Liver (tissue), 9 donors: ENCODE measurements around the gene DAP3. TPM values are rescaled to one million over a fixed set of nuclear protein-coding genes. Genes with fewer than 3 reads are reported as not detected.

Experiments used
- DNase-seq: peaks from one replicate; pipeline ENCODE4 v3.0.0-alpha.2; 2017; ENCODE audit warnings: low spot score
- H3K27ac ChIP-seq, 2 donors: one replicate each; pipeline ENCODE4 v1.7.0; 2013; ENCODE audit warnings: inconsistent platforms in 2 of 2, low read length in 2 of 2, control low read depth in 1 of 2, low read depth in 1 of 2, mild to moderate bottlenecking in 1 of 2
- H3K27me3 ChIP-seq, 4 donors: one replicate each; pipeline versions ENCODE4 v1.6.1 to v1.7.0; 2013; ENCODE audit warnings: low read length in 3 of 4, inconsistent platforms in 1 of 4, mild to moderate bottlenecking in 1 of 4, moderate library complexity in 1 of 4; ENCODE audit not compliant: control insufficient read depth in 4 of 4, insufficient read depth in 4 of 4
- H3K36me3 ChIP-seq, 4 donors: one replicate each; pipeline versions ENCODE4 v1.6.1 to v1.7.0; 2013; ENCODE audit warnings: low read length in 3 of 4, mild to moderate bottlenecking in 3 of 4, low read depth in 1 of 4, moderate library complexity in 1 of 4; ENCODE audit not compliant: control insufficient read depth in 4 of 4, insufficient read depth in 3 of 4
- H3K4me1 ChIP-seq, 4 donors: one replicate each; pipeline versions ENCODE4 v1.6.1 to v1.7.0; 2013; ENCODE audit warnings: low read length in 3 of 4, mild to moderate bottlenecking in 3 of 4, moderate library complexity in 1 of 4; ENCODE audit not compliant: control insufficient read depth in 4 of 4, insufficient read depth in 4 of 4
- H3K4me3 ChIP-seq, 3 donors: one replicate each; pipeline versions ENCODE4 v1.6.1 to v1.7.0; 2013; ENCODE audit warnings: low read length in 3 of 3, control low read depth in 1 of 3, low read depth in 1 of 3, mild to moderate bottlenecking in 1 of 3
- H3K9ac ChIP-seq, 2 donors: one replicate each; pipeline ENCODE4 v1.7.0; 2013; ENCODE audit warnings: low read length in 2 of 2, mild to moderate bottlenecking in 2 of 2, moderate library complexity in 2 of 2, control low read depth in 1 of 2, low read depth in 1 of 2
- H3K9me3 ChIP-seq, 4 donors: one replicate each; pipeline versions ENCODE4 v1.6.1 to v1.7.0; 2013; ENCODE audit warnings: low read length in 3 of 4; ENCODE audit not compliant: control insufficient read depth in 4 of 4
- ATF3 ChIP-seq: IDR thresholded peaks from 2 replicates; pipeline ENCODE4 v1.6.1; 2016; ENCODE audit warnings: antibody characterized with exemption
- CTCF ChIP-seq: fragments of 150-350 bp; IDR thresholded peaks from 2 replicates; pipeline ENCODE4 v1.5.1; 2017; ENCODE audit warnings: improper control_type of control experiment, low read depth, low read length; ENCODE audit not compliant: missing input control
- EGR1 ChIP-seq, 2 donors: IDR thresholded peaks; 2 replicates each; pipeline ENCODE4 v1.6.1; 2016 to 2018; ENCODE audit warnings: antibody characterized with exemption in 2 of 2, low read depth in 2 of 2
- FOXA1 ChIP-seq: IDR thresholded peaks from 2 replicates; pipeline ENCODE4 v1.6.1; 2016; ENCODE audit warnings: antibody characterized with exemption
- FOXA2 ChIP-seq: IDR thresholded peaks from 2 replicates; pipeline ENCODE4 v1.6.1; 2016; ENCODE audit warnings: antibody characterized with exemption
- HNF4A ChIP-seq, 2 donors: conservative IDR thresholded peaks; 2 replicates each; pipeline ENCODE4 v1.6.1; 2016; ENCODE audit warnings: antibody characterized with exemption in 2 of 2, mild to moderate bottlenecking in 2 of 2
- JUND ChIP-seq, 2 donors: IDR thresholded peaks; 2 replicates each; pipeline ENCODE4 v1.6.1; 2016; ENCODE audit warnings: antibody characterized with exemption in 2 of 2
- NR2F2 ChIP-seq: IDR thresholded peaks from 2 replicates; pipeline ENCODE4 v1.6.1; 2016; ENCODE audit warnings: antibody characterized with exemption
- RAD21 ChIP-seq, 2 donors: IDR thresholded peaks; 2 replicates each; pipeline ENCODE4 v1.6.1; 2016; ENCODE audit warnings: antibody characterized with exemption in 2 of 2, mild to moderate bottlenecking in 2 of 2
- REST ChIP-seq: IDR thresholded peaks from 2 replicates; pipeline ENCODE4 v1.6.1; 2016; ENCODE audit warnings: antibody characterized with exemption, mild to moderate bottlenecking
- RXRA ChIP-seq, 2 donors: IDR thresholded peaks; 2 replicates each; pipeline ENCODE4 v1.6.1; 2017 to 2018; ENCODE audit warnings: antibody characterized with exemption in 2 of 2, mild to moderate bottlenecking in 1 of 2
- SP1 ChIP-seq: IDR thresholded peaks from 2 replicates; pipeline ENCODE4 v1.6.1; 2018; ENCODE audit warnings: antibody characterized with exemption, mild to moderate bottlenecking
- TAF1 ChIP-seq: conservative IDR thresholded peaks from 2 replicates; pipeline ENCODE4 v1.6.1; 2016; ENCODE audit warnings: antibody characterized with exemption, mild to moderate bottlenecking
- ZBTB33 ChIP-seq: IDR thresholded peaks from 2 replicates; pipeline ENCODE4 v1.6.1; 2016; ENCODE audit warnings: antibody characterized with exemption
- WGBS: extraction: QIAGEN DNeasy Blood & Tissue Kit; methylation state at CpG from one replicate; pipeline ENCODE4 v1.1.7; 2013; 5-methylcytosine and 5-hydroxymethylcytosine counted together
- polyA plus RNA-seq, 2 donors: library from polyadenylated mRNA; stranded (reverse) in 1 of 2; unstranded in 1 of 2; fragments of 200-250 nt in 1 of 2; fragments of >200 nt in 1 of 2; fragmentation: Nextera tagmentation in 1 of 2; extraction: Ambion mirVana in 1 of 2; gene quantifications; one replicate each; pipeline versions ENCODE4 v1.2.1 to v1.2.3, GENCODE V29; 2013 to 2015
- total RNA-seq, 2 donors: library from RNA; depleted of rRNA; stranded (reverse); fragments of >200 nt; gene quantifications; one replicate each; pipeline ENCODE4 v1.2.3, GENCODE V29; 2014
- donor health status: healthy.
- donor health status: healthy.
- donor health status: healthy.
- donor health status: healthy.
- donor health status: healthy.

The DAP3 gene
- total and polyA plus RNA-seq, 4 donors = 43.1 to 59.3 (median 57.3) TPM

GRCh38 chr1:155645648-155646047, 43.2 kb upstream of the DAP3 start (continued):
- no peak for TF ChIP-seq ZBTB33
- TF ChIP-seq ATF3 = no peak
- TF ChIP-seq FOXA2 = no peak
- TF ChIP-seq RXRA (IDR thresholded peaks at IDR 0.05) = no peak
- no peak for TF ChIP-seq JUND (IDR thresholded peaks at IDR 0.05)
- no peak for TF ChIP-seq RAD21 (IDR thresholded peaks at IDR 0.05)
- no peak for TF ChIP-seq HNF4A (conservative IDR thresholded peaks at IDR 0.05)
- TF ChIP-seq SP1 = no peak
- TF ChIP-seq TAF1 = no peak

GRCh38 chr1:155646307-155646706, 42.6 kb upstream of the DAP3 start:
- TF ChIP-seq NR2F2 (no peak), REST (no peak), SP1 (no peak), ATF3 (no peak), EGR1 (IDR thresholded peaks at IDR 0.05; ENCODE audit: low read depth in 2 of 2) (no peak)

GRCh38 chr1:155648207-155649147, 40.4 kb upstream of the DAP3 start:
- Histone ChIP-seq H3K9ac (no peak overlapping the region), H3K9me3 (peaks cover 0 to 1% (median 0%) of the 10 kb centered on the region in 4 donors), H3K36me3 (no peaks in the 10 kb centered on the region), H3K4me3 (no peak overlapping the region), H3K4me1 (peaks cover 0 to 5% (median 0%) of the 10 kb centered on the region in 4 donors), H3K27me3 (no peaks in the 10 kb centered on the region), H3K27ac (no peak overlapping the region)
- DNase-seq = no peak
- 67% methylated on average over 11 of the region's 11 CpGs for WGBS
- TF ChIP-seq RAD21 (IDR thresholded peaks at IDR 0.05) (peak; percentile 72 to 76), JUND (IDR thresholded peaks at IDR 0.05) (no peak), SP1 (no peak), FOXA1 (peak; percentile 7), CTCF (peak; percentile 26)

More at GRCh38 chr1:155646307-155646706, 42.6 kb upstream of the DAP3 start:
- Histone ChIP-seq H3K36me3 (no peaks in the 10 kb centered on the region), H3K27me3 (no peaks in the 10 kb centered on the region), H3K4me3 (no peak overlapping the region), H3K9ac (no peak overlapping the region), H3K27ac (no peak overlapping the region), H3K9me3 (peaks cover 0 to 8% (median under 1%) of the 10 kb centered on the region in 4 donors), H3K4me1 (peaks cover 0 to 5% (median 0%) of the 10 kb centered on the region in 4 donors)
- DNase-seq = no peak
- WGBS = 93% methylated on average over 2 of the region's 2 CpGs
